Retinal pigment epithelial cell (primary cell): ENCODE results near the gene PTPRD.

ENCODE experiments used
- DNase-seq: peaks from one replicate; pipeline ENCODE4 v3.0.0-alpha.2; 2010; ENCODE audit warnings: low read depth
- H3K4me3 ChIP-seq: 2 replicates; pipeline ENCODE4 v1.5.1; 2011; ENCODE audit warnings: mild to moderate bottlenecking, low read length, control low read depth, moderate library complexity
- TF ChIP-seq, protein P1 (sequence below): conservative IDR thresholded peaks from 2 replicates; pipeline ENCODE4 v1.5.1; 2011; ENCODE audit warnings: low read depth, low read length, control low read depth, inconsistent platforms

The PTPRD gene

DNA sequence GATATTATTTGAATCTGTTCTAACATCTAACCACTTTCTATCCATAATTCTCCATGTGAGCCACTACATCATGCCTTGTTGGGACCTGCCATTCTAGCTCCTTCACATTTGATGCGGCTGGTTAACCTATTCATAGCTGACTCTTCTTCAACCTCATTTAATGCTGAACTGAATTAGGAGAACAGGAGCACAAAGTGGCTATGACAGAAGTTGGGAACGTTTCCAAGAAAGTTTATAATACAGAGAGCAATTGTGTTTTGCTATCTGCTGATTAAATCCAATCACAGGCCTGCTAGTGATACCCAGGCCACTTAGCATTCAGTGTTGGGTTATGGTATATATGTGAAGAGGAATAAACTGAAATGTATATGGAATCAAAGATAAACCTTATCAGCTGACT is 440.3 kb downstream of the PTPRD start:
- H3K4me3 ChIP-seq: no peak overlapping the region
- peak; percentile 24 for DNase-seq
- TF ChIP-seq, protein P1, sequence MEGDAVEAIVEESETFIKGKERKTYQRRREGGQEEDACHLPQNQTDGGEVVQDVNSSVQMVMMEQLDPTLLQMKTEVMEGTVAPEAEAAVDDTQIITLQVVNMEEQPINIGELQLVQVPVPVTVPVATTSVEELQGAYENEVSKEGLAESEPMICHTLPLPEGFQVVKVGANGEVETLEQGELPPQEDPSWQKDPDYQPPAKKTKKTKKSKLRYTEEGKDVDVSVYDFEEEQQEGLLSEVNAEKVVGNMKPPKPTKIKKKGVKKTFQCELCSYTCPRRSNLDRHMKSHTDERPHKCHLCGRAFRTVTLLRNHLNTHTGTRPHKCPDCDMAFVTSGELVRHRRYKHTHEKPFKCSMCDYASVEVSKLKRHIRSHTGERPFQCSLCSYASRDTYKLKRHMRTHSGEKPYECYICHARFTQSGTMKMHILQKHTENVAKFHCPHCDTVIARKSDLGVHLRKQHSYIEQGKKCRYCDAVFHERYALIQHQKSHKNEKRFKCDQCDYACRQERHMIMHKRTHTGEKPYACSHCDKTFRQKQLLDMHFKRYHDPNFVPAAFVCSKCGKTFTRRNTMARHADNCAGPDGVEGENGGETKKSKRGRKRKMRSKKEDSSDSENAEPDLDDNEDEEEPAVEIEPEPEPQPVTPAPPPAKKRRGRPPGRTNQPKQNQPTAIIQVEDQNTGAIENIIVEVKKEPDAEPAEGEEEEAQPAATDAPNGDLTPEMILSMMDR: no peak

GRCh38 chr9:10168241-10168640 is 444.6 kb downstream of the PTPRD start:
- no peak overlapping the region for H3K4me3 ChIP-seq
- DNase-seq: no peak
- TF ChIP-seq, protein P1: no peak

GRCh38 chr9:10148796-10149195 is 464.0 kb downstream of the PTPRD start:
- no peak for DNase-seq
- no peak overlapping the region for H3K4me3 ChIP-seq
- TF ChIP-seq, protein P1: no peak

DNA sequence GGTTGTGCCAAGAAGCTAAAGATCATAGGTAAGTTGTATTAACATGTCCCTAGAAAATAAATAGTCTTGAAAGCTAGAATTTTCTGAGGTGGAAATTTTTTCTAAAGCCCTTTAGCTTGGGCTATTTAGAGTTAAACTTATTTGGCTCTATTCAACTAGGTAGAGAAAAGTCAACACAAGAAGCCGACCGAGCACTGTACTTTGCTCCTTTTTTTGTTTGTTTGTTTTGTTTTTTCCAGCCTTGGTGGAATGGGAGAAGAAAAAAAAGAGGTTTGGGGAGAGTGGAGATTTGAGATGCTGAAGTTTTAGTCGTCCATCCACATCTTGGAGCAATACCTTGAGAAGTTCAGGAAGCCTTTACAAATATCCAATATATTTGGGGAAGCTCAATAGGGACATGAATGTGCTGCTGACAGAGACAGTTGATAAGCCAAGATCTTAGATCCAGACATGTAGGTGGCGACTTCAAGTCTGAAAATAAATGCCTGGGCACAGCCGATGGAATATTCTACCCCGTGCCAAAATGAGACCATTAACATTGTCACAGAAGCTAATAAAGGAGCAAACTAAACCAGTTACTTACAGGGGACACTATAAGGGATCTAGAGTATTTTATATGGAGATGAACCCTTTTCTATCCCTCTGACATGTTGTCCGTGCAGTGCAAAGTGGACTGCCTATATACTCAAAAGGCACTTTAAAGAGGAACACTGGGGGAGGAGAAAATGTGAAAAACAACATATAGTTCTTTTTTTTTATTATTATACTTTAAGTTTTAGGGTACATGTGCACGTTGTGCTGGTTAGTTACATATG is 466.1 kb downstream of the PTPRD start:
- H3K4me3 ChIP-seq: no peak overlapping the region
- DNase-seq: no peak
- TF ChIP-seq, protein P1: no peak

- TF ChIP-seq, protein P1: no peak
- no peak for DNase-seq
- no peak overlapping the region for H3K4me3 ChIP-seq
Measured at GRCh38 chr9:10144355-10144754, 468.4 kb downstream of the PTPRD start.

GRCh38 chr9:10135553-10135952 is 477.2 kb downstream of the PTPRD start:
- no peak overlapping the region for H3K4me3 ChIP-seq
- no peak for DNase-seq

More at GRCh38 chr9:10135553-10135952, 477.2 kb downstream of the PTPRD start:
- TF ChIP-seq, protein P1: no peak
